DOHH2 (cell line): ENCODE measurements around the gene MIPOL1.

ENCODE experiments used
- H3F3A ChIP-seq: fragments of 200-600 bp; sonication (generic), shearing (Covaris generic); 2 replicates; pipeline ENCODE4 v1.6.0; 2016; ENCODE audit warnings: antibody characterized with exemption, mild to moderate bottlenecking; ENCODE audit not compliant: control insufficient read depth, insufficient read depth
- H3K27ac ChIP-seq: fragments of 200-600 bp; sonication (generic); 2 replicates; pipeline ENCODE4 v1.5.1; 2014; ENCODE audit warnings: low read depth, mild to moderate bottlenecking, low read length, moderate library complexity
- H3K27me3 ChIP-seq: fragments of 200-600 bp; sonication (generic); 2 replicates; pipeline ENCODE4 v1.6.1; 2014; ENCODE audit warnings: mild to moderate bottlenecking, low read length, mixed read lengths; ENCODE audit not compliant: control insufficient read depth
- H3K36me3 ChIP-seq: fragments of 200-600 bp; sonication (generic); 2 replicates; pipeline ENCODE4 v1.6.1; 2014; ENCODE audit warnings: mild to moderate bottlenecking, low read length, moderate library complexity, mixed read lengths; ENCODE audit not compliant: control insufficient read depth
- H3K4me1 ChIP-seq: fragments of 200-600 bp; sonication (generic); 2 replicates; pipeline ENCODE4 v1.6.1; 2014; ENCODE audit warnings: mild to moderate bottlenecking, low read length, mixed read lengths; ENCODE audit not compliant: control insufficient read depth
- H3K4me2 ChIP-seq: fragments of 200-600 bp; sonication (generic); 2 replicates; pipeline ENCODE4 v1.6.0; 2014; ENCODE audit warnings: mild to moderate bottlenecking, low read length, moderate library complexity
- H3K4me3 ChIP-seq: fragments of 200-600 bp; sonication (generic); 2 replicates; pipeline ENCODE4 v1.5.1; 2014; ENCODE audit warnings: mild to moderate bottlenecking, low read length, mixed read lengths
- H3K79me2 ChIP-seq: fragments of 200-600 bp; sonication (generic); 2 replicates; pipeline ENCODE4 v1.6.1; 2014; ENCODE audit warnings: mild to moderate bottlenecking, low read length, mixed read lengths; ENCODE audit not compliant: control insufficient read depth
- H3K9me2 ChIP-seq: fragments of 200-600 bp; sonication (generic); replicated peaks from 2 replicates; pipeline ENCODE4 v1.6.1; 2014; ENCODE audit warnings: mild to moderate bottlenecking, low read length, mixed read lengths; ENCODE audit not compliant: control insufficient read depth
- H3K9me3 ChIP-seq: fragments of 200-600 bp; sonication (generic); 2 replicates; pipeline ENCODE4 v1.6.1; 2014; ENCODE audit warnings: antibody characterized with exemption, low read length, mixed read lengths; ENCODE audit not compliant: control insufficient read depth, insufficient read depth
- H4K20me1 ChIP-seq: fragments of 200-600 bp; sonication (generic); 2 replicates; pipeline ENCODE4 v1.6.0; 2014; ENCODE audit warnings: low read depth, mild to moderate bottlenecking, antibody characterized with exemption, low read length, moderate library complexity; ENCODE audit not compliant: control insufficient read depth, insufficient read depth
- EZH2phosphoT487 ChIP-seq: fragments of 200-600 bp; sonication (generic); IDR thresholded peaks from 2 replicates; pipeline ENCODE4 v1.6.1; 2017; ENCODE audit warnings: borderline replicate concordance, mild to moderate bottlenecking, antibody characterized with exemption, low read length, moderate library complexity, mixed read lengths
- TF ChIP-seq, protein P1 (sequence below): fragments of 200-600 bp; sonication (generic); IDR thresholded peaks from one replicate; pipeline ENCODE4 v1.5.1; 2014; ENCODE audit warnings: antibody characterized with exemption, mild to moderate bottlenecking, low read depth, low read length; ENCODE audit not compliant: poor library complexity, severe bottlenecking

MIPOL1 gene

DNA sequence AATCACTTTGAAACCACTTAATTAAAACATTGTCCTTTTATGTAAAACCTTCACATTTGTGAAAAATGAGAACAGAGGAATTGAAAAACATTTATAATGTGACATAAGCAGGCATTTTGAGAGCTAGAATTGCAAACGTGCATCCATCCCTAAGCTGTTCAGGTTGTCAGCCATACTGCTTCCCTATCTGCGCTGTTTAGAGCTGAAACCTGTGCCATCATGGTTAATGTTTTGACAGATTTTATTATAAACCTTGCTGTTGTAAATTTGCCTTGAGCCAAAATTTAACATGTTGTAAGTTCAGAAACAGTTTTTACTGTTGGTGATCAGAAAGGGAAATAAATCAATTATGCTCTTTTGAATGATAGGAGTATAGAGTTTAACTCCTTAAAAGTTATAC, 365.5 kb downstream of the MIPOL1 start:
- Histone ChIP-seq H3K9me2 (no peaks in the 10 kb centered on the region; the same call in 1 of the 2 replicates), H3F3A (no peaks in the 10 kb centered on the region), H4K20me1 (no peaks in the 10 kb centered on the region), H3K79me2 (no peaks in the 10 kb centered on the region), H3K4me3 (no peak overlapping the region), H3K27me3 (no peaks in the 10 kb centered on the region), H3K27ac (no peak overlapping the region), H3K9me3 (no peaks in the 10 kb centered on the region), H3K36me3 (no peaks in the 10 kb centered on the region), H3K4me2 (no peak overlapping the region), H3K4me1 (no peaks in the 10 kb centered on the region)
- TF ChIP-seq, protein P1, sequence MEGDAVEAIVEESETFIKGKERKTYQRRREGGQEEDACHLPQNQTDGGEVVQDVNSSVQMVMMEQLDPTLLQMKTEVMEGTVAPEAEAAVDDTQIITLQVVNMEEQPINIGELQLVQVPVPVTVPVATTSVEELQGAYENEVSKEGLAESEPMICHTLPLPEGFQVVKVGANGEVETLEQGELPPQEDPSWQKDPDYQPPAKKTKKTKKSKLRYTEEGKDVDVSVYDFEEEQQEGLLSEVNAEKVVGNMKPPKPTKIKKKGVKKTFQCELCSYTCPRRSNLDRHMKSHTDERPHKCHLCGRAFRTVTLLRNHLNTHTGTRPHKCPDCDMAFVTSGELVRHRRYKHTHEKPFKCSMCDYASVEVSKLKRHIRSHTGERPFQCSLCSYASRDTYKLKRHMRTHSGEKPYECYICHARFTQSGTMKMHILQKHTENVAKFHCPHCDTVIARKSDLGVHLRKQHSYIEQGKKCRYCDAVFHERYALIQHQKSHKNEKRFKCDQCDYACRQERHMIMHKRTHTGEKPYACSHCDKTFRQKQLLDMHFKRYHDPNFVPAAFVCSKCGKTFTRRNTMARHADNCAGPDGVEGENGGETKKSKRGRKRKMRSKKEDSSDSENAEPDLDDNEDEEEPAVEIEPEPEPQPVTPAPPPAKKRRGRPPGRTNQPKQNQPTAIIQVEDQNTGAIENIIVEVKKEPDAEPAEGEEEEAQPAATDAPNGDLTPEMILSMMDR, result no peak
- TF ChIP-seq EZH2phosphoT487, result no peak

DNA sequence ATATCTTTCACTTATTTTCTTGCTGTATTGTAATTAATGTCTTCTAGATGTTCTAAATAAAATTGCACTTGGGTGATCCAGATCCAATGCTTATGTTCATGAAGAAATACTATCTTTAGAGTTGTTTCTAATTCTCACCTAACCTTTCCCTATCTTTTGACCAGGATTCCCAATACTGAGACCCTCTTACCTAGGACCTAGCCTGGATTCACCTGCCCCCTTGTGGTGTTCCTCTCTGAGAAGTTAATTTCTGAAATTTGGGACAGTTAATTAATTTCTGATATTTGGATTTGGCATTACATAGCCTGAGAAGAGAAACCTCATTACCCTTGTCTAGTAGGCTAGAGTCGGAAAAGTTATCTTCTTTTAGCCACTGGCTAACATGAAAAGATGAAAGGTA, 367.8 kb downstream of the MIPOL1 start:
- Histone ChIP-seq H3K4me1 (no peaks in the 10 kb centered on the region), H3K79me2 (no peaks in the 10 kb centered on the region), H3K36me3 (no peaks in the 10 kb centered on the region), H3K4me2 (no peak overlapping the region), H3K4me3 (no peak overlapping the region), H3K9me3 (no peaks in the 10 kb centered on the region), H3K9me2 (no peaks in the 10 kb centered on the region; the same call in 1 of the 2 replicates), H3F3A (no peaks in the 10 kb centered on the region), H3K27me3 (no peaks in the 10 kb centered on the region), H4K20me1 (no peaks in the 10 kb centered on the region), H3K27ac (no peak overlapping the region)
- TF ChIP-seq, protein P1, result no peak
- TF ChIP-seq EZH2phosphoT487, result no peak

DNA sequence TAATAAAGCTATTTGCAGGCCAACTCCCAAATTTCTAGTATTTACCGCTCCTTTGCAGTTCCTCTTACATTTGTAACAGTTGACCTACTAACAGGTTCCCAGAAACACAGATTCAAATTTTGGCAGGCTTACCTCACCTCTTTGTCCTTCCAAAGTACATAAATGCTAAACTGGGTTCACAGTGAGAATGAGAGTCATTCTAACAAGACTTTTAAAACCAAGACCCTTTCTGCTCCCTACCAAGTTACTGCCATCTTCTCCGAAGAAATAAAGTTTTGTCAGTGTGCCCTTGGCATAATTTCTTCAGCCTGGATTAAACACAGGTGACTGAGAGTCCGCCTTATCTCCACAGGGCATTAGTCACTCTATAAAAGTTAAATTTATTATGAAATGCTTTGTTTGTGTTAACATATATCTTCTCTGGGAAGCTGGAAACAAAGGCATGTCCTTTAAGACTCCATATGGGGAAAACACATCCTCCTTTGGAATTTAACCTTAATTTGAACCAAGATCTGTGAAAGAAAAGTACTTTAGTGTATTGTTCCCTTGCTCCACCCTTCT, 369.2 kb downstream of the MIPOL1 start:
- no peaks in the 10 kb centered on the region for H3K4me1 ChIP-seq
- H3K9me3 ChIP-seq, result no peaks in the 10 kb centered on the region
- no peaks in the 10 kb centered on the region for H3F3A ChIP-seq
- H3K9me2 ChIP-seq, result no peaks in the 10 kb centered on the region; the same call in 1 of the 2 replicates
- TF ChIP-seq, protein P1, result no peak
- TF ChIP-seq EZH2phosphoT487, result no peak
- H3K36me3 ChIP-seq, result no peaks in the 10 kb centered on the region
- H3K4me3 ChIP-seq, result no peak overlapping the region
- H3K27me3 ChIP-seq, result no peaks in the 10 kb centered on the region
- H3K4me2 ChIP-seq, result no peak overlapping the region
- no peak overlapping the region for H3K27ac ChIP-seq
- H3K79me2 ChIP-seq, result no peaks in the 10 kb centered on the region
- H4K20me1 ChIP-seq, result no peaks in the 10 kb centered on the region
